HPDE6-E6E7 (cell line): ENCODE results near the gene MFAP3.
A peak's percentile ranks its signal among the peaks of the same experiment; 100 is the strongest.
"Not testable (repeated sequence)": the region's sequence is repeated elsewhere in the genome, so short reads cannot be mapped to it uniquely, and the experiment has no call there.

Experiments
- DNase-seq: peaks from one replicate; pipeline ENCODE4 v3.0.0; 2011; ENCODE audit warnings: missing footprints; ENCODE audit errors: extremely low spot score

Gene MFAP3

GRCh38 chr5:154053468-154053867, 14.7 kb downstream of the MFAP3 start:
- DNase-seq: no peak

GRCh38 chr5:154055201-154055600, 16.4 kb downstream of the MFAP3 start:
- no peak for DNase-seq

- DNase-seq: peak; percentile 34
These were observed 19.6 kb downstream of the MFAP3 start for GRCh38 chr5:154058055-154059038.

GRCh38 chr5:154059039-154059430, 20.3 kb downstream of the MFAP3 start:
- DNase-seq: no peak

- DNase-seq: no peak
These were observed 20.8 kb downstream of the MFAP3 start for GRCh38 chr5:154059583-154059982.

- no peak for DNase-seq
These were observed 21.8 kb downstream of the MFAP3 start for GRCh38 chr5:154060606-154061005.

GRCh38 chr5:154063372-154063771, 24.6 kb downstream of the MFAP3 start:
- DNase-seq: no peak

- no peak for DNase-seq
These were observed 27.2 kb downstream of the MFAP3 start for GRCh38 chr5:154065971-154066370.

GRCh38 chr5:154069854-154070253, 31.1 kb downstream of the MFAP3 start:
- DNase-seq: not testable (repeated sequence)

GRCh38 chr5:154071799-154072413, 33.1 kb downstream of the MFAP3 start:
- DNase-seq: no peak

- DNase-seq: peak; percentile 82
These were observed 33.8 kb downstream of the MFAP3 start for GRCh38 chr5:154072414-154073171.

- no peak for DNase-seq
These were observed 37.6 kb downstream of the MFAP3 start for GRCh38 chr5:154076240-154076922.

- DNase-seq: peak; percentile 11
These were observed 38.9 kb downstream of the MFAP3 start for GRCh38 chr5:154077696-154078095.

- no peak for DNase-seq
These were observed 39.5 kb downstream of the MFAP3 start for GRCh38 chr5:154078272-154078671.

- DNase-seq: no peak
These were observed 42.5 kb downstream of the MFAP3 start for GRCh38 chr5:154081246-154081645.

GRCh38 chr5:154084062-154084639, 45.4 kb downstream of the MFAP3 start:
- DNase-seq: no peak

- DNase-seq: no peak
These were observed 47.4 kb downstream of the MFAP3 start for GRCh38 chr5:154086146-154086545.

GRCh38 chr5:154086641-154087040, 47.9 kb downstream of the MFAP3 start:
- DNase-seq: no peak

GRCh38 chr5:154087260-154087659, 48.5 kb downstream of the MFAP3 start:
- no peak for DNase-seq

- no peak for DNase-seq
These were observed 50.0 kb downstream of the MFAP3 start for GRCh38 chr5:154088801-154089200.

GRCh38 chr5:154090656-154091055, 51.9 kb downstream of the MFAP3 start:
- no peak for DNase-seq
